Mesenchymal stem cell (in vitro differentiated cells and primary cell): ENCODE measurements around the gene INCA1.

ENCODE experiments used
- DNase-seq: peaks from one replicate; pipeline ENCODE4 v3.0.0-alpha.2; 2013
- H2AFZ ChIP-seq: one replicate; pipeline ENCODE4 v1.6.1; 2013; ENCODE audit warnings: low read depth, mild to moderate bottlenecking, control low read depth, inconsistent platforms, low read length, moderate library complexity
- H2AK5ac ChIP-seq: 2 replicates; pipeline ENCODE4 v1.6.1; 2013; ENCODE audit warnings: low read length, moderate library complexity, mild to moderate bottlenecking, inconsistent platforms; ENCODE audit not compliant: severe bottlenecking
- H2BK120ac ChIP-seq: one replicate; pipeline ENCODE4 v1.6.1; 2013; ENCODE audit warnings: low read depth, mild to moderate bottlenecking, inconsistent platforms, low read length, moderate library complexity
- H2BK12ac ChIP-seq, 2 experiments: one replicate each; pipeline ENCODE4 v1.6.1; 2013; ENCODE audit warnings: inconsistent platforms in 2 of 2, low read length in 2 of 2, mild to moderate bottlenecking in 2 of 2, moderate library complexity in 2 of 2, control low read depth in 1 of 2
- H2BK15ac ChIP-seq: one replicate; pipeline ENCODE4 v1.6.1; 2013; ENCODE audit warnings: mild to moderate bottlenecking, low read depth, inconsistent platforms; ENCODE audit not compliant: poor library complexity, severe bottlenecking
- H2BK5ac ChIP-seq: 2 replicates; pipeline ENCODE4 v1.6.1; 2013; ENCODE audit warnings: low read depth, mild to moderate bottlenecking, low read length, control low read depth, inconsistent platforms; ENCODE audit not compliant: poor library complexity, severe bottlenecking
- H3K14ac ChIP-seq, 2 experiments: one replicate each; pipeline ENCODE4 v1.6.1; 2013; ENCODE audit warnings: inconsistent platforms in 2 of 2, low read length in 2 of 2, control low read depth in 1 of 2, mild to moderate bottlenecking in 1 of 2, moderate library complexity in 1 of 2
- H3K18ac ChIP-seq, 2 experiments: one replicate each; pipeline ENCODE4 v1.6.1; 2013; ENCODE audit warnings: inconsistent platforms in 2 of 2, low read length in 2 of 2, control low read depth in 1 of 2, low read depth in 1 of 2, mild to moderate bottlenecking in 1 of 2
- H3K23ac ChIP-seq, 2 experiments: one replicate each; pipeline ENCODE4 v1.6.1; 2013; ENCODE audit warnings: inconsistent platforms in 2 of 2, low read length in 2 of 2, mild to moderate bottlenecking in 2 of 2, moderate library complexity in 2 of 2, control low read depth in 1 of 2
- H3K27ac ChIP-seq: 2 replicates; pipeline ENCODE4 v1.5.1; 2013; ENCODE audit warnings: mild to moderate bottlenecking, moderate library complexity, low read length, control low read depth, inconsistent platforms; ENCODE audit not compliant: poor library complexity, severe bottlenecking
- H3K27me3 ChIP-seq, 2 experiments: 2 replicates each; pipeline versions ENCODE4 v1.6.1 to v1.7.0; 2013; ENCODE audit warnings: low read length in 2 of 2, mild to moderate bottlenecking in 2 of 2, moderate library complexity in 2 of 2, control low read depth in 1 of 2, inconsistent platforms in 1 of 2; ENCODE audit not compliant: control insufficient read depth in 1 of 2, insufficient read depth in 1 of 2
- H3K36me3 ChIP-seq, 2 experiments: 2 replicates each; pipeline versions ENCODE4 v1.6.1 to v1.7.0; 2013; ENCODE audit warnings: low read length in 2 of 2, control low read depth in 1 of 2, inconsistent platforms in 1 of 2, low read depth in 1 of 2, mild to moderate bottlenecking in 1 of 2; ENCODE audit not compliant: insufficient read depth in 2 of 2, control insufficient read depth in 1 of 2
- H3K4ac ChIP-seq, 2 experiments: one replicate each; pipeline ENCODE4 v1.6.1; 2013; ENCODE audit warnings: inconsistent platforms in 2 of 2, low read length in 2 of 2, mild to moderate bottlenecking in 2 of 2, moderate library complexity in 2 of 2, control low read depth in 1 of 2, low read depth in 1 of 2
- H3K4me1 ChIP-seq: 2 replicates; pipeline ENCODE4 v1.6.1; 2013; ENCODE audit warnings: low read depth, low read length, control low read depth; ENCODE audit not compliant: control insufficient read depth, insufficient read depth
- H3K4me2 ChIP-seq: 2 replicates; pipeline ENCODE4 v1.6.1; 2013; ENCODE audit warnings: low read length, mild to moderate bottlenecking, inconsistent platforms; ENCODE audit not compliant: poor library complexity, severe bottlenecking
- H3K4me3 ChIP-seq, 2 experiments: 2 replicates each; pipeline versions ENCODE4 v1.5.1 to v1.7.0; 2013; ENCODE audit warnings: low read length in 2 of 2, mild to moderate bottlenecking in 2 of 2, control low read depth in 1 of 2, low read depth in 1 of 2; ENCODE audit not compliant: insufficient read depth in 1 of 2
- H3K79me1 ChIP-seq: replicated peaks from 2 replicates; pipeline ENCODE4 v1.6.1; 2013; ENCODE audit warnings: mild to moderate bottlenecking, control low read depth, low read length, inconsistent platforms; ENCODE audit not compliant: poor library complexity, severe bottlenecking
- H3K9ac ChIP-seq: 2 replicates; pipeline ENCODE4 v1.7.0; 2013; ENCODE audit warnings: mild to moderate bottlenecking, low read length, moderate library complexity
- H3K9me3 ChIP-seq: 2 replicates; pipeline ENCODE4 v1.7.0; 2013; ENCODE audit warnings: mild to moderate bottlenecking, low read length; ENCODE audit not compliant: control insufficient read depth
- H4K8ac ChIP-seq: one replicate; pipeline ENCODE4 v1.6.1; 2013; ENCODE audit warnings: inconsistent platforms, mild to moderate bottlenecking, low read length, moderate library complexity
- H4K91ac ChIP-seq: one replicate; pipeline ENCODE4 v1.6.1; 2013; ENCODE audit warnings: mild to moderate bottlenecking, low read length, inconsistent platforms
- WGBS: methylation state at CpG from one replicate; pipeline ENCODE4 v1.1.7; 2013; ENCODE audit warnings: mixed read lengths; 5-methylcytosine and 5-hydroxymethylcytosine counted together

INCA1 gene

DNA sequence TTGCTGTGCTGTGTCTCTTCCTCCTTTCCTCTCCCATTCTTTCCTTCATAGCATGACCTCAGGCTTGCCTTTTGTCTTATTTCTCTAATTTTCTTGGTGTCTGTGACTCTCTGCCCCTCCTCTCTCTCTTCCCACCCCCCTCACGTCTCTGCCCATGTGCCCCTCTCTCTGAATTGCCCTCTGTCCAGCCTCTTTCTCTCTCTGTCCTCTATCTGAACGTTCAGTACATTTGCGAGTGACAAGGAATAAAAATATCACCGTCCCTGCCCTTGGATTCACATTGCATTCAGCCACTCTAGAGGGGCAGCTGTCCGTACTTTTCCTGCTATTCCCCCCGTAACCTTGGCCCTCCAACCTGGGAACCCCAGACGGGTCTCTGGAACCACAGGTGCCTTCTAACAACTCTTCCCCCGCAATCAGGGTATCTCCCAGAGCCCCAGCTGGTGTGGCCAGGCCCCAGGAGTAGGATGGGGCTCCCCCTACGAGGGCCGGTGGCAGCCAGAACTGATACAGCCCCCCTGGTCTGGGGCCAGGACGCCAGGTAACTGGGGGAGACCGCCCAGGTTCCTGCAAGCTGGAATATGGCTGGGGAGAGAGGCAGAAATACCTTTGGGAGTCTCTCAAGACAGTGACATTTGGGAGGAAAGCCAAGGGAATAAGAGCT lies 2.2 kb upstream of the INCA1 start:
- H4K91ac ChIP-seq = no peak overlapping the region
- peaks cover 28% of the 10 kb centered on the region for H3K4me1 ChIP-seq
- DNase-seq = no peak
- peaks cover 37% of the 10 kb centered on the region for H3K79me1 ChIP-seq
- H2AK5ac ChIP-seq = peak overlapping the region; percentile 19
- H3K4me2 ChIP-seq = peak overlapping the region; percentile 90
- H3K27me3 ChIP-seq = no peaks in the 10 kb centered on the region
- H3K9ac ChIP-seq = peak overlapping the region; percentile 91
- H2BK15ac ChIP-seq = no peak overlapping the region
- peaks cover 40 to 49% of the 10 kb centered on the region in 2 experiments for H3K36me3 ChIP-seq
- H2AFZ ChIP-seq = no peak overlapping the region
- no peak overlapping the region for H2BK12ac ChIP-seq
- H3K9me3 ChIP-seq = no peaks in the 10 kb centered on the region
- no peak overlapping the region for H4K8ac ChIP-seq
- no peak overlapping the region for H3K23ac ChIP-seq
- no peak overlapping the region for H2BK5ac ChIP-seq
- no peak overlapping the region for H3K14ac ChIP-seq
- H3K27ac ChIP-seq = no peak overlapping the region
- WGBS = 80% methylated on average over 12 of the region's 12 CpGs
- peak overlapping the region in 1 of 2 experiments; percentile 99 for H3K4me3 ChIP-seq
- no peak overlapping the region for H3K4ac ChIP-seq
- no peak overlapping the region for H2BK120ac ChIP-seq
- H3K18ac ChIP-seq = no peak overlapping the region

- H2AFZ ChIP-seq = no peak overlapping the region
- no peak for DNase-seq
- H3K4ac ChIP-seq = peak overlapping the region; percentile 10 to 59
- peaks cover 33 to 42% of the 10 kb centered on the region in 2 experiments for H3K36me3 ChIP-seq
- no peak overlapping the region for H3K27ac ChIP-seq
- peak overlapping the region; percentile 70 for H2AK5ac ChIP-seq
- peak overlapping the region; percentile 34 for H2BK15ac ChIP-seq
- peak overlapping the region in 1 of 2 experiments; percentile 91 for H3K14ac ChIP-seq
- H3K79me1 ChIP-seq = peaks cover 31% of the 10 kb centered on the region
- H2BK5ac ChIP-seq = no peak overlapping the region
- no peaks in the 10 kb centered on the region for H3K9me3 ChIP-seq
- peak overlapping the region; percentile 90 for H3K4me2 ChIP-seq
- peak overlapping the region; percentile 72 for H4K91ac ChIP-seq
- H2BK120ac ChIP-seq = no peak overlapping the region
- peaks cover 28% of the 10 kb centered on the region for H3K4me1 ChIP-seq
- H3K9ac ChIP-seq = peak overlapping the region; percentile 91
- H3K27me3 ChIP-seq = no peaks in the 10 kb centered on the region
- H4K8ac ChIP-seq = no peak overlapping the region
- H3K4me3 ChIP-seq = peak overlapping the region; percentile 88 to 99
- peak overlapping the region in 1 of 2 experiments; percentile 86 for H3K18ac ChIP-seq
- peak overlapping the region; percentile 38 to 60 for H2BK12ac ChIP-seq
- peak overlapping the region in 1 of 2 experiments; percentile 24 for H3K23ac ChIP-seq
- WGBS = 29% methylated on average over 14 of the region's 14 CpGs
Measured at GRCh38 chr17:4998732-4999429, 1.6 kb upstream of the INCA1 start.

GRCh38 chr17:4998027-4998731 lies 857 bp upstream of the INCA1 start:
- Histone ChIP-seq H3K4me3 (peak overlapping the region; percentile 88 to 99), H3K27me3 (no peaks in the 10 kb centered on the region), H3K36me3 (peaks cover 26 to 35% of the 10 kb centered on the region in 2 experiments), H4K91ac (peak overlapping the region; percentile 72), H2BK120ac (peak overlapping the region; percentile 88), H2BK15ac (peak overlapping the region; percentile 56), H3K27ac (no peak overlapping the region), H3K4ac (peak overlapping the region; percentile 43 to 88), H2AFZ (no peak overlapping the region), H3K9ac (peak overlapping the region; percentile 91), H3K79me1 (peaks cover 24% of the 10 kb centered on the region), H4K8ac (peak overlapping the region; percentile 21), H3K9me3 (no peaks in the 10 kb centered on the region), H2BK12ac (peak overlapping the region; percentile 38 to 60), H3K4me1 (peaks cover 26% of the 10 kb centered on the region), H3K18ac (peak overlapping the region; percentile 79 to 86), H3K23ac (peak overlapping the region in 1 of 2 experiments; percentile 5), H3K4me2 (peak overlapping the region; percentile 90), H3K14ac (peak overlapping the region in 1 of 2 experiments; percentile 91), H2BK5ac (no peak overlapping the region), H2AK5ac (peak overlapping the region; percentile 70)
- under 1% methylated on average over 37 of the region's 55 CpGs for WGBS
- peak; percentile 43 for DNase-seq
